Chondrocyte (in vitro differentiated cells): ENCODE results near the gene LAMA5. TPM values are rescaled to one million over a fixed set of nuclear protein-coding genes. Genes with fewer than 3 reads are reported as not detected.

Experiments
- DNase-seq: peaks from one replicate; pipeline ENCODE4 v3.0.0; 2021; ENCODE audit warnings: mixed read lengths, low spot score
- H3K27ac Mint-ChIP-seq: one replicate; pipeline ENCODE4 v1.8.0; 2021; ENCODE audit warnings: mild to moderate bottlenecking, moderate library complexity, mixed read lengths; ENCODE audit not compliant: unreplicated experiment
- H3K27me3 Mint-ChIP-seq: 2 replicates; pipeline ENCODE4 v1.8.0; 2021; ENCODE audit warnings: low read depth, mixed read lengths
- H3K36me3 Mint-ChIP-seq: 2 replicates; pipeline ENCODE4 v1.8.0; 2021; ENCODE audit warnings: low read depth, mixed read lengths
- H3K4me1 Mint-ChIP-seq: 2 replicates; pipeline ENCODE4 v1.8.0; 2021; ENCODE audit warnings: low read depth, mild to moderate bottlenecking, mixed read lengths
- H3K4me3 Mint-ChIP-seq: one replicate; pipeline ENCODE4 v1.8.0; 2021; ENCODE audit warnings: mild to moderate bottlenecking, moderate library complexity, mixed read lengths; ENCODE audit not compliant: unreplicated experiment
- H3K9me3 Mint-ChIP-seq: 2 replicates; pipeline ENCODE4 v1.8.0; 2021; ENCODE audit warnings: low read depth, mixed read lengths
- total RNA-seq: library from RNA; stranded (reverse); gene quantifications from 3 replicates; pipeline ENCODE4 v1.2.1, GENCODE V29; 2021
- TF ChIP-seq, protein P1 (sequence below): fragments of 200-600 bp; sonication (generic); IDR thresholded peaks from 2 replicates; pipeline ENCODE4 v1.5.0; 2021; ENCODE audit warnings: antibody characterized with exemption, mild to moderate bottlenecking, moderate library complexity

LAMA5 gene
- total RNA-seq, 1 donor from 2014 or later = 368 TPM

DNA sequence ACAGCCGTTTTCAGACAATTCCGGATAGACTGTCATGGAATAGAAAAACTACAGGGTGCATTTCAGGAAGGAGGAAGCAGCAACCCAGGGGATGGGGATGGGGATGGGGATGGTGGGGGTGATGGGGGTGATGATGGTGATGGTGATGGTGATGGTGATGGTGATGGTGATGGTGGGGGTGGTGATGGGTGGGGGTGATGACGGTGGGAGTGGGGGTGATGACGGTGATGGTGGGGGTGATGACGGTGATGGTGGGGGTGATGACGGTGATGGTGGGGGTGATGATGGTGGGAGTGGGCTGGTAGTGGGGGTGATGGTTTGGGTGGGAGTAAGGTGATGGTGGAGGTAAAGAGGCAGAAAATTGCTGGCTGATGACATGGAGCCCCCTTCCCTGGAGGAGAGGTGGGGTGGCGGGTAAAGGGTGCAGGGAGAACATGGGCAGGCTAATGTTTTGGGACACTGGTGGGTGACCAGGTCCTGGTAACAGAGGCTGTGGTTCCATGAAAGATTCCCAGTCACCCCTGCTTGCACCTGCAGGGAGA lies 17.5 kb downstream of the LAMA5 start:
- no peaks in the 10 kb centered on the region for H3K27me3 Mint-ChIP-seq

DNA sequence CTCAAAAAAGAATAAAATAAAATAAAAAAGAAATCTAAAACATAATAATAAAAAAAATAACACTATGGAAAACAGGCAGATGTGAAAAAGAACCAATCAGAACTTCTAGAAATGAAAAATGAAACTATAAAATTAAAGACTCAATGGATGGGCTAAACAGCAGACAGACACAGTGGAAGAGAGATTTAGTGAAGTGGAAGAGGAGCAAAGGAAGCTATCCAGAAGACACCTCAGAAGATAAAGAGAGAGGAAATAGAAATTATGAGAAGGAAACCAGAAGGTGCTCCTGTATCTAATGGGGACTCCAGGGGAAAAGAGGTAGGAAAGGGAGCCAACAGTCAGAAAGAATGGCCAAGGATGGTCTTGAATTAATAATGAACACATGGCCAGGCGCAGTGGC lies 18.5 kb downstream of the LAMA5 start:
- Mint-ChIP-seq H3K36me3 (peaks cover 20% of the 10 kb centered on the region), H3K27me3 (no peaks in the 10 kb centered on the region), H3K4me3 (no peak overlapping the region), H3K4me1 (peaks cover 10% of the 10 kb centered on the region), H3K27ac (no peak overlapping the region), H3K9me3 (peaks cover 3% of the 10 kb centered on the region)
- DNase-seq = no peak
- TF ChIP-seq, protein P1, sequence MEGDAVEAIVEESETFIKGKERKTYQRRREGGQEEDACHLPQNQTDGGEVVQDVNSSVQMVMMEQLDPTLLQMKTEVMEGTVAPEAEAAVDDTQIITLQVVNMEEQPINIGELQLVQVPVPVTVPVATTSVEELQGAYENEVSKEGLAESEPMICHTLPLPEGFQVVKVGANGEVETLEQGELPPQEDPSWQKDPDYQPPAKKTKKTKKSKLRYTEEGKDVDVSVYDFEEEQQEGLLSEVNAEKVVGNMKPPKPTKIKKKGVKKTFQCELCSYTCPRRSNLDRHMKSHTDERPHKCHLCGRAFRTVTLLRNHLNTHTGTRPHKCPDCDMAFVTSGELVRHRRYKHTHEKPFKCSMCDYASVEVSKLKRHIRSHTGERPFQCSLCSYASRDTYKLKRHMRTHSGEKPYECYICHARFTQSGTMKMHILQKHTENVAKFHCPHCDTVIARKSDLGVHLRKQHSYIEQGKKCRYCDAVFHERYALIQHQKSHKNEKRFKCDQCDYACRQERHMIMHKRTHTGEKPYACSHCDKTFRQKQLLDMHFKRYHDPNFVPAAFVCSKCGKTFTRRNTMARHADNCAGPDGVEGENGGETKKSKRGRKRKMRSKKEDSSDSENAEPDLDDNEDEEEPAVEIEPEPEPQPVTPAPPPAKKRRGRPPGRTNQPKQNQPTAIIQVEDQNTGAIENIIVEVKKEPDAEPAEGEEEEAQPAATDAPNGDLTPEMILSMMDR = no peak

More for the DNA sequence above, 17.5 kb downstream of the LAMA5 start:
- Mint-ChIP-seq H3K27ac (peak overlapping the region; percentile 32), H3K4me1 (peaks cover 13% of the 10 kb centered on the region), H3K36me3 (peaks cover 20% of the 10 kb centered on the region), H3K4me3 (no peak overlapping the region), H3K9me3 (peaks cover 3% of the 10 kb centered on the region)
- TF ChIP-seq, protein P1 = no peak
- DNase-seq = no peak

DNA sequence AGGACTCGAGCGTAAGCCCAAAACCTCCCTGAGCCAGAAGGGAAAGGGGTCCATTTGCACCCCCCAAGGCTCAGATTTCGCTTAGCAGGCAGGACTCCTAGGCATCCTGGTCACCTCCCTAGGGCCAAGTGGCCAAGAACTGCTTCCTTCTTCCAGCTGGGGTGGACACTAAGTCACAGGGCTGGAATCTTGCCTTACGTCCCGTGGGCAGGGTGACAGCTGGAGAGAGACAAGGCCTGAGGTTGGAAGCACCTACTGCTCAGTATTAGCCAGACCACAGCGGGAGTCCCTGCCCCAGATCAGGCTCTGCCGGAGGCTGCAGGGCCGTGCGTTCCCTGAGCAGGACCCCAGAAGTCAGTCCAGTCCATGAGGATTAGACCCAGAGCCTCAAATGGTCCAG lies 19.7 kb downstream of the LAMA5 start:
- Mint-ChIP-seq H3K27me3 (no peaks in the 10 kb centered on the region), H3K9me3 (peaks cover 3% of the 10 kb centered on the region), H3K4me1 (peaks cover 10% of the 10 kb centered on the region), H3K27ac (no peak overlapping the region), H3K36me3 (peaks cover 27% of the 10 kb centered on the region), H3K4me3 (no peak overlapping the region)
- DNase-seq = no peak
- TF ChIP-seq, protein P1 = no peak

DNA sequence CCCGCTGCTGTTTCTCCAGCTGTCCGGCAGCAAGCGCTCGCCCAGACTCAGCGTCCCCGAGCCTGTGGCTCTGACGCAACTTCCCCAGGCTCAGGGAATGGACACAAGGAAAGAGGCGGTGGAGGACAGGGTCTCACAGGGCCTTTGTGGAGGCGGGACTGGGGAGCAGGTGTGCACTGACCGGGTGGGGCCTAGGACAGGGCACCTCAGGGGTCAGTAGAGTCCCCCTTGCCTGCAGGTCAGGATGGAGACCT lies 20.0 kb downstream of the LAMA5 start:
- no peak for DNase-seq
- H3K27me3 Mint-ChIP-seq = no peaks in the 10 kb centered on the region
- peaks cover 10% of the 10 kb centered on the region for H3K4me1 Mint-ChIP-seq
- no peak overlapping the region for H3K4me3 Mint-ChIP-seq
- H3K9me3 Mint-ChIP-seq = peaks cover 3% of the 10 kb centered on the region
- H3K27ac Mint-ChIP-seq = no peak overlapping the region
- TF ChIP-seq, protein P1 = no peak
- H3K36me3 Mint-ChIP-seq = peaks cover 27% of the 10 kb centered on the region

DNA sequence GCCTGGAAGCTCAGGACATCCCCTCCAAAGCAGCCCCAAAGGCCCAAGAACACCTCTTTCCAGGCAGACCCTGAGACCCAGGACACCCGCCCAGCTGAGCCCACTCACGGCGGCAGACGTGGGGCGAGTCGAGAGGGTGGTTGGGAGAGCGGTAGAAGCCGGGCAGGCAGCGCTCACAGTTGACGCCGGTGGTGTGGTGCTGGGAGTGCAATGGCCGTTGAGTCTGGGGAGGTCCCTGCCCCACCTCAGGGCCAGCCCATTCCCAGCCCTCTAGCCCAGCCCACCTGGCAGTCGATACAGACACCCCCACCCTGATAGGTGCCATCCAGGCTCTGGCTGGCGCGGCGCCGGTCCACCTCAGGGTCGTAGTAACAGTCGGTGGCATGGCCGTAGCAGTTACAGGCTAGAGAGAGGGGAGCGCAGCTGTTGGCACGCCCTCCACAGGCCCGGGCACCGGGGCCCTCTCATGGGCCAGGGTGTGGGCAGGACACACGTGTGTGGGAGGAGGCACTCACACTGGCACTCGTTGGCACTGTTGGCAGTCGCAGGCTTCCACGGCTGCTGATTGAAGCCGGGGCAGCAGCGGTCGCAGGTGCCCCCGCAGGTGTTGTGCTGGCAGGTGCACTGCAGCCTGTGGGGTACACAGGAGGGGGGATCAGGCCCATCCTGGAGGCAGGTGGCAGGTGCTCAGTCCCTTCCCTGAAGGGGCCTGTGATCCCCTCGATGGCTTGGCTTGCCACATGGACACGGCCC lies 20.5 kb downstream of the LAMA5 start:
- peaks cover 3% of the 10 kb centered on the region for H3K9me3 Mint-ChIP-seq
- no peak overlapping the region for H3K27ac Mint-ChIP-seq
- no peak overlapping the region for H3K4me3 Mint-ChIP-seq
- peaks cover 29% of the 10 kb centered on the region for H3K36me3 Mint-ChIP-seq
- peaks cover 10% of the 10 kb centered on the region for H3K4me1 Mint-ChIP-seq
- TF ChIP-seq, protein P1 = no peak
- no peaks in the 10 kb centered on the region for H3K27me3 Mint-ChIP-seq
- no peak for DNase-seq
